Measurements from ENCODE around the gene SLC22A17.

SLC22A17 gene

GRCh38 chr14:23361320-23361719 is 8.6 kb upstream of the SLC22A17 start:
- no peak for DNase-seq

- DNase-seq = no peak
Observed at GRCh38 chr14:23360496-23360895, 7.8 kb upstream of the SLC22A17 start.

- no peak for DNase-seq
Observed at GRCh38 chr14:23359722-23360447, 7.2 kb upstream of the SLC22A17 start.

GRCh38 chr14:23359167-23359626 is 6.5 kb upstream of the SLC22A17 start:
- DNase-seq = no peak

GRCh38 chr14:23358553-23359166 is 6.0 kb upstream of the SLC22A17 start:
- no peak for DNase-seq

GRCh38 chr14:23358042-23358441 is 5.4 kb upstream of the SLC22A17 start:
- no peak for DNase-seq

- no peak for DNase-seq
Observed at GRCh38 chr14:23357261-23357660, 4.6 kb upstream of the SLC22A17 start.

GRCh38 chr14:23356662-23357061 is 4.0 kb upstream of the SLC22A17 start:
- no peak for DNase-seq

GRCh38 chr14:23355871-23356435 is 3.3 kb upstream of the SLC22A17 start:
- DNase-seq = no peak

GRCh38 chr14:23354990-23355389 is 2.3 kb upstream of the SLC22A17 start:
- no peak for DNase-seq

GRCh38 chr14:23353433-23353780 is 720 bp upstream of the SLC22A17 start:
- DNase-seq = no peak

GRCh38 chr14:23351681-23352505 is 794 bp downstream of the SLC22A17 start:
- no peak for DNase-seq

GRCh38 chr14:23349156-23349845 is 3.4 kb downstream of the SLC22A17 start:
- no peak for DNase-seq

GRCh38 chr14:23348297-23348655 is 4.4 kb downstream of the SLC22A17 start:
- no peak for DNase-seq

- no peak for DNase-seq
Observed at GRCh38 chr14:23347406-23348296, 5.0 kb downstream of the SLC22A17 start.

- DNase-seq = no peak
Observed at GRCh38 chr14:23346693-23347405, 5.8 kb downstream of the SLC22A17 start.

- no peak for DNase-seq
Observed at GRCh38 chr14:23345987-23346692, 6.5 kb downstream of the SLC22A17 start.

- no peak for DNase-seq
Observed at GRCh38 chr14:23344481-23344880, 8.2 kb downstream of the SLC22A17 start.

GRCh38 chr14:23339506-23340268 is 13.0 kb downstream of the SLC22A17 start:
- no peak for DNase-seq

- DNase-seq = no peak
Observed at GRCh38 chr14:23335623-23336022, 17.1 kb downstream of the SLC22A17 start.

Measured in NCI-H526 treated with DMSO at 0.1 percent for 48 hours (cell line).